GM23248 (cell line): Measurements from ENCODE around the gene RASA3. TPM values are rescaled to one million over a fixed set of nuclear protein-coding genes. Genes with fewer than 3 reads are reported as not detected.

Source experiments
- DNase-seq: peaks from one replicate; pipeline ENCODE4 v3.0.0-alpha.2; 2015
- H2AFZ ChIP-seq: fragments of 200-600 bp; sonication (generic); 2 replicates; pipeline ENCODE4 v1.6.1; 2016; ENCODE audit warnings: antibody characterized with exemption
- H3F3A ChIP-seq: fragments of 200-600 bp; sonication (generic); 2 replicates; pipeline ENCODE4 v1.6.1; 2016; ENCODE audit warnings: mild to moderate bottlenecking, antibody characterized with exemption, mixed run types; ENCODE audit not compliant: insufficient read depth
- H3K27ac ChIP-seq: fragments of 200-600 bp; sonication (generic); 2 replicates; pipeline ENCODE4 v1.5.1; 2016; ENCODE audit warnings: mild to moderate bottlenecking
- H3K27me3 ChIP-seq: fragments of 200-600 bp; sonication (generic); replicated peaks from 2 replicates; pipeline ENCODE4 v1.6.1; 2016; ENCODE audit warnings: mild to moderate bottlenecking; ENCODE audit not compliant: insufficient read depth
- H3K36me3 ChIP-seq: fragments of 200-600 bp; sonication (generic); 2 replicates; pipeline ENCODE4 v1.6.1; 2016; ENCODE audit warnings: low read depth, mild to moderate bottlenecking
- H3K4me1 ChIP-seq: fragments of 200-600 bp; sonication (generic); 2 replicates; pipeline ENCODE4 v1.6.1; 2016; ENCODE audit warnings: mild to moderate bottlenecking; ENCODE audit not compliant: insufficient read depth
- H3K4me2 ChIP-seq: fragments of 200-600 bp; sonication (generic); one replicate; pipeline ENCODE4 v1.6.1; 2016; ENCODE audit warnings: mild to moderate bottlenecking; ENCODE audit not compliant: unreplicated experiment
- H3K4me3 ChIP-seq: fragments of 200-600 bp; sonication (generic); 2 replicates; pipeline ENCODE4 v1.5.1; 2016; ENCODE audit warnings: mild to moderate bottlenecking
- H3K79me2 ChIP-seq: fragments of 200-600 bp; sonication (generic); 2 replicates; pipeline ENCODE4 v1.6.1; 2016; ENCODE audit warnings: mild to moderate bottlenecking; ENCODE audit not compliant: insufficient read depth
- H3K9ac ChIP-seq: fragments of 200-600 bp; sonication (generic); 2 replicates; pipeline ENCODE4 v1.6.1; 2016; ENCODE audit warnings: mild to moderate bottlenecking
- H3K9me2 ChIP-seq: fragments of 200-600 bp; sonication (generic); 2 replicates; pipeline ENCODE4 v1.6.1; 2016; ENCODE audit warnings: mixed run types, mild to moderate bottlenecking, moderate library complexity; ENCODE audit not compliant: insufficient read depth
- H3K9me3 ChIP-seq: fragments of 200-600 bp; sonication (generic); one replicate; pipeline ENCODE4 v1.6.1; 2017; ENCODE audit warnings: low read depth
- H4K20me1 ChIP-seq: fragments of 200-600 bp; sonication (generic); 2 replicates; pipeline ENCODE4 v1.6.0; 2016; ENCODE audit not compliant: insufficient read depth
- EZH2 ChIP-seq: fragments of 200-600 bp; sonication (generic); IDR thresholded peaks from 2 replicates; pipeline ENCODE4 v1.6.1; 2018; ENCODE audit warnings: antibody characterized with exemption, mild to moderate bottlenecking; ENCODE audit not compliant: insufficient read depth, poor library complexity, severe bottlenecking
- EZH2phosphoT487 ChIP-seq: fragments of 200-600 bp; sonication (generic); IDR thresholded peaks from 2 replicates; pipeline ENCODE4 v1.6.1; 2018; ENCODE audit warnings: antibody characterized with exemption, moderate library complexity, mild to moderate bottlenecking, low read depth; ENCODE audit not compliant: insufficient read depth
- WGBS, 2 experiments: methylation state at CpG; one replicate each; pipeline ENCODE4 v1.1.6; 2015 to 2017; ENCODE audit warnings: low lambda C conversion rate in 2 of 2, low coverage in 1 of 2; ENCODE audit errors: missing lambda C conversion rate in 2 of 2; 5-methylcytosine and 5-hydroxymethylcytosine counted together
- in situ Hi-C: fragments of 300-500 bp; cut with MboI; formaldehyde crosslinking; loops from 2 replicates; pipeline ENCODE4 v1.15.0; 2020
- polyA plus RNA-seq: library from polyadenylated mRNA; unstranded; fragments of >200 nt; fragmentation: Nextera tagmentation; extraction: Ambion mirVana; gene quantifications from 2 replicates; pipeline ENCODE4 v1.2.1, GENCODE V29; 2016
- total RNA-seq: library from RNA; depleted of rRNA; stranded (reverse); fragments of >200 nt; shearing (Covaris generic); gene quantifications from 2 replicates; pipeline ENCODE4 v1.2.3, GENCODE V29; 2014

The RASA3 gene
- total and polyA plus RNA-seq, 2 experiments from 2014 or later, result 34.3 to 36.7 TPM

- Histone ChIP-seq H3K9me2 (no peaks in the 10 kb centered on the region), H4K20me1 (no peaks in the 10 kb centered on the region), H3K27me3 (no peaks in the 10 kb centered on the region), H3K9ac (no peak overlapping the region), H3K4me1 (0 out of 2 replicates have a peak, but pooled peaks cover 3% of the 10 kb centered on the region), H3K4me2 (no peak overlapping the region), H3K9me3 (no peaks in the 10 kb centered on the region), H3K4me3 (no peak overlapping the region), H3K36me3 (peaks cover 17% of the 10 kb centered on the region; the same call in 1 of the 2 replicates), H2AFZ (no peak overlapping the region), H3F3A (peaks cover 3% of the 10 kb centered on the region; the same call in 1 of the 2 replicates), H3K27ac (0 out of 2 replicates have a peak overlapping the region, but pooled peaks have one; percentile 2), H3K79me2 (no peaks in the 10 kb centered on the region)
- WGBS, 2 experiments, result 70 to 74% methylated on average over 9 to 11 of the region's 11 CpGs
- no peak for TF ChIP-seq EZH2phosphoT487
- no peak for TF ChIP-seq EZH2
- DNase-seq, result no peak
- in situ Hi-C loops, result no loop called here
These were observed 116.5 kb downstream of the RASA3 start for GRCh38 chr13:114015969-114016295.

- in situ Hi-C loops, result no loop called here
- peak; percentile 86 for DNase-seq
These were observed 117.1 kb downstream of the RASA3 start for GRCh38 chr13:114015111-114015968.

GRCh38 chr13:114013952-114014629, 118.3 kb downstream of the RASA3 start:
- 0 out of 2 replicates have a peak, but pooled peaks cover 3% of the 10 kb centered on the region for H3K4me1 ChIP-seq
- H3K9me3 ChIP-seq, result no peaks in the 10 kb centered on the region
- peaks cover 24% of the 10 kb centered on the region; the same call in 1 of the 2 replicates for H3K36me3 ChIP-seq
- H3F3A ChIP-seq, result peaks cover 5% of the 10 kb centered on the region; the same call in 1 of the 2 replicates
- no peaks in the 10 kb centered on the region for H3K9me2 ChIP-seq
- no peak overlapping the region for H3K27ac ChIP-seq
- WGBS, 2 experiments, result 88 to 91% methylated on average over 14 to 22 of the region's 22 CpGs
- no peak overlapping the region for H2AFZ ChIP-seq
- H3K79me2 ChIP-seq, result no peaks in the 10 kb centered on the region
- no peaks in the 10 kb centered on the region for H4K20me1 ChIP-seq
- in situ Hi-C loops, result no loop called here
- TF ChIP-seq EZH2phosphoT487, result no peak
- TF ChIP-seq EZH2, result no peak
- H3K9ac ChIP-seq, result no peak overlapping the region
- no peaks in the 10 kb centered on the region for H3K27me3 ChIP-seq
- no peak for DNase-seq
- H3K4me2 ChIP-seq, result no peak overlapping the region
- H3K4me3 ChIP-seq, result no peak overlapping the region

More at GRCh38 chr13:114015111-114015968, 117.1 kb downstream of the RASA3 start:
- Histone ChIP-seq H3K79me2 (no peaks in the 10 kb centered on the region), H3K9me2 (no peaks in the 10 kb centered on the region), H3K4me3 (no peak overlapping the region), H3K9ac (0 out of 2 replicates have a peak overlapping the region, but pooled peaks have one; percentile 8), H4K20me1 (no peaks in the 10 kb centered on the region), H3K27ac (0 out of 2 replicates have a peak overlapping the region, but pooled peaks have one; percentile 28), H3K9me3 (no peaks in the 10 kb centered on the region), H3K4me2 (no peak overlapping the region), H3K36me3 (peaks cover 17% of the 10 kb centered on the region; the same call in 1 of the 2 replicates), H2AFZ (no peak overlapping the region), H3K4me1 (0 out of 2 replicates have a peak, but pooled peaks cover 3% of the 10 kb centered on the region), H3K27me3 (no peaks in the 10 kb centered on the region), H3F3A (peaks cover 5% of the 10 kb centered on the region; the same call in 1 of the 2 replicates)
- WGBS, 2 experiments, result 61 to 66% methylated on average over 28 to 35 of the region's 40 CpGs
- no peak for TF ChIP-seq EZH2
- TF ChIP-seq EZH2phosphoT487, result no peak

GRCh38 chr13:114013336-114013735, 119.1 kb downstream of the RASA3 start:
- H3K36me3 ChIP-seq, result peaks cover 27% of the 10 kb centered on the region; the same call in 1 of the 2 replicates
- 87% methylated on average over 4 of the region's 4 CpGs; no CpG with 5 or more reads in 1 of the 2 experiments for WGBS, 2 experiments
- no peak for DNase-seq
- no peaks in the 10 kb centered on the region for H4K20me1 ChIP-seq
- in situ Hi-C loops, result no loop called here
- no peak overlapping the region for H3K27ac ChIP-seq
- H3K9me2 ChIP-seq, result no peaks in the 10 kb centered on the region
- TF ChIP-seq EZH2phosphoT487 (no peak), EZH2 (no peak)
- no peaks in the 10 kb centered on the region for H3K9me3 ChIP-seq
- peaks cover 5% of the 10 kb centered on the region; the same call in 1 of the 2 replicates for H3F3A ChIP-seq
- H3K4me1 ChIP-seq, result 0 out of 2 replicates have a peak, but pooled peaks cover 3% of the 10 kb centered on the region
- no peaks in the 10 kb centered on the region for H3K79me2 ChIP-seq
- no peak overlapping the region for H3K4me3 ChIP-seq
- no peak overlapping the region for H3K4me2 ChIP-seq
- H2AFZ ChIP-seq, result no peak overlapping the region
- H3K27me3 ChIP-seq, result no peaks in the 10 kb centered on the region
- H3K9ac ChIP-seq, result no peak overlapping the region
